GM18951 (cell line): ENCODE results near the gene ZNRD2.

ENCODE experiments used
- POLR2A ChIP-seq: IDR thresholded peaks from 4 replicates; pipeline ENCODE4 v1.6.1; 2011; ENCODE audit warnings: mild to moderate bottlenecking; ENCODE audit not compliant: insufficient read length, insufficient read depth; ENCODE audit errors: extremely low read depth
- in situ Hi-C: fragments of 300-500 bp; cut with MboI; formaldehyde crosslinking; loops from one replicate; pipeline ENCODE4 v1.12.0; 2022; ENCODE audit warnings: low sequenced_read_pairs, mixed read lengths, inconsistent platforms; ENCODE audit not compliant: unreplicated experiment

ZNRD2 gene

DNA sequence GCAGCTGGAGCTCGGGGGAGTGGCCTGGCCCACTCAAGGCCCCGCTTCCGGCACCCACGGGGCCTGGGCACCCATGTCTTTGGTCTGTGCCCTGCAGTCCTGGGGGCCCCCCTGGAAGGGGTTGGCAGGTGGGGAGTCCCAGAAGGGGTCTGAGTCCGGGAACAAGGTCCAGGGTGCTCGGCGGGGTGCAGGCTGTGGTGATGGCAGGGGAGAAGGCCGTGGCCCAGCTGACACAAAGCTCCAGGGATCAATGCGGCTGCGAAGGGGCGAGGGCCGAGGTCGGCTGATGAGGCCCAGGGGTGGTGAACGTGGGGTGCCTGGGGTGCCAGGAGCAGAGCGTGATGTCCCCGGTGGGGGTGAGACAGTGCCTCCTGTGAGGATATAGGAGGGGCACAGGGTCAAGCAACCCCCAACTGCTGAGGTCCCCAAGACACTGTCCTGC is 28.0 kb downstream of the ZNRD2 start:
- in situ Hi-C loops, result no loop called here

DNA sequence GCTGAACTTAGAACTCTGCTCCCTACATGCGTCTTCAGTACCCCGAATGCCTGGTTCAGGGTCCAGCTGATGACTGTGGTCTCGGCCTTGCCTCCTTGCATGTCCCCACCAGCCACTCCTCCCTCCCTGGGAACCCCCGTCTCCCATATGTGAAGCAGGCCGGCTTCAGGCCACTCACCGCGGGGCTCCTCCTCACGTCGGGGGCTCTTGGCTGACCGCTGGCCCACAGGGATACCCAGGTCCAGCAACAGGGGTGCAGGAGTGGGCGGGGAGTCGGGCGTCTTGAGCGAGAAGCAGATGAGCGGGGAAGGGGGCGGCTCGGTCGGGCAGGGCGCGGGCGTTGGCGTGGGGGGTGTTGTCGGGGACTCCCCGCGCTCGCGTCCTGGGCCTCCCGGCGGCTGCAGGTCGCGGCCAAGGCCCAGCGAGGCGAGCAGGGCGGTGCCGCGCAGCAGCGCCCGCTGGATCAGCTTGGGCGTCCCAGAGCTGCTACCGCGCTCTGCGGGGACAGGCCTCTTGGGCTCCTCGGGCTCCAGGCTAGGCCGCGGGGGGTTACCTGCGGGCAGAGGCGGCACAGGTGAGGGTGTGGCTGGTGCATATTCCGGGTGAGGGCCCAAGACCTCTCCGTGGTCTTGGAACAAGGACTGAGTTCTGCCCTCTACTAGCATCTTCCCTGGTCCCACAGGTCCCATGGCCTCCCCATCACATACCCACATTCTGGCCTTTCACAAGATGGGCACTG is 29.1 kb downstream of the ZNRD2 start:
- in situ Hi-C loops, result no loop called here
- no peak for TF ChIP-seq POLR2A

More for the DNA sequence above, 28.0 kb downstream of the ZNRD2 start:
- no peak for TF ChIP-seq POLR2A

DNA sequence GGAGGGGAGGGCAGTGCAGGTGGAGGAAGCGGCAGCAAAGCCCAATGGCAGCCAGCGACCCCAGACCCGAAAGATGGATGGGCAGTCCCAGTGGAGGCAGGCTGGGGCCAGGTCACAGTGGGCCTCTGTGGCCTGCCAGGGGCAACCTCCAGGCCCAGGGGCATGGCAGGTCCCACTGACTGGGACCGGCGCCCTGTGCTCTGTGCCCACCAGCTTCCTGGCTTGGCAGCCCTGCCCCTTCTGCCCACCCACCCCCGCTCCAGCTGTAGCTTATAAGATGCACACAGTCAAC is 29.6 kb downstream of the ZNRD2 start:
- TF ChIP-seq POLR2A, result no peak
- in situ Hi-C loops, result no loop called here

DNA sequence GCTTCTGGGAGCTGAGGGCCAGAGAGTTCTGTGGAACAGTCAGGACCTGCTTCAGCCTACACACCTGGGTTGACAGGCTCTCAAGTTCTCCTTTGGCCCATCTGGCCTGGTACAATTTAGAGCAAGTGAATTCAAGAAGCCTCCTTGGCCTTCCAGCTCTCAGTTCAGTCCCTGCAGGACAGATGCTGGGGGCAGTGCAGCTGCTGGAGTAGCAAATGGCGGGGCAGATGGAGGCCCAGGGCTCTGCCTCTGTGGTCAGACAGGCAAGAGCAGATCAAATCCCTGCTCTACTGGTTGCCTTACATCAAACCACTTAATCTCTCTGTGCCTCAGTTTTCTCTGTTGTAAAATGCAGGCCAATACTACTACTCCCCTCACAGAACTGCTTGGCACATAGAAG is 34.0 kb downstream of the ZNRD2 start:
- in situ Hi-C loops, result no loop called here
- TF ChIP-seq POLR2A, result no peak

DNA sequence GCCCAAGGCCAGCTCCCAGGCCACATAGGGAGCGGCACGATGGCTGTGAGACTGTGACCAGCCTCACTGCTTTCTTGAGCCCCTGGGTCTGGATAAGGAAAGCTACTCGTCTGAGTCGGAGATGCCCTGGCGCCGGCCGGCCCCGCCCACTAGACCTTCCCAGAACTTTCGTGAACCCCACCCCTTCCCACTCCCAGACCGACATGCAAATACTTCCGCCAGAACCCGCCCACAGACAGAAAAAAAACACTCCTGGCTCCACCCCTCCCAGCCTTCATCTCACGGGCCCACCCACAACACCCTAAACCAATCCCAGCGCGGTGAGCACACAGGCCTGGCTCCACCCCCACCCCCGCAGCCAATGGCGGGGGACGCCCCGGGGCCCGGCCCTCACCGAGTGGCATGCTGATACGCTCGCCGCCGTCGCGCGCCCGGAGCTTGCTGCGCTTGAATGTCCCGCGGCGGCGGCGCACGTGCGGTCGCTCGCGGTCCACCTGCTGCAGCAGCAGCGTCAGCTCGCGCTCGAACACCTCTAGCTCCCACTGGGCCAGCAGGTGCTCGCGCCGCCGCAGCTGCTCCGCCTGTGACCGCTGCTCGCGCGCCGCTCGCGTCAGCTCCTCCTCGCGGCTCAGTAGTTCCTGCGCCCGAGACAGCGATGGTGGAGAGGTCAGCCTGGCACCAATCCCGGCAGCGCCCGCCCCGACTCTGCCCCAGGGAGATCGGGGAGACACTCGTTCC is 36.8 kb downstream of the ZNRD2 start:
- in situ Hi-C loops, result no loop called here
- no peak for TF ChIP-seq POLR2A

DNA sequence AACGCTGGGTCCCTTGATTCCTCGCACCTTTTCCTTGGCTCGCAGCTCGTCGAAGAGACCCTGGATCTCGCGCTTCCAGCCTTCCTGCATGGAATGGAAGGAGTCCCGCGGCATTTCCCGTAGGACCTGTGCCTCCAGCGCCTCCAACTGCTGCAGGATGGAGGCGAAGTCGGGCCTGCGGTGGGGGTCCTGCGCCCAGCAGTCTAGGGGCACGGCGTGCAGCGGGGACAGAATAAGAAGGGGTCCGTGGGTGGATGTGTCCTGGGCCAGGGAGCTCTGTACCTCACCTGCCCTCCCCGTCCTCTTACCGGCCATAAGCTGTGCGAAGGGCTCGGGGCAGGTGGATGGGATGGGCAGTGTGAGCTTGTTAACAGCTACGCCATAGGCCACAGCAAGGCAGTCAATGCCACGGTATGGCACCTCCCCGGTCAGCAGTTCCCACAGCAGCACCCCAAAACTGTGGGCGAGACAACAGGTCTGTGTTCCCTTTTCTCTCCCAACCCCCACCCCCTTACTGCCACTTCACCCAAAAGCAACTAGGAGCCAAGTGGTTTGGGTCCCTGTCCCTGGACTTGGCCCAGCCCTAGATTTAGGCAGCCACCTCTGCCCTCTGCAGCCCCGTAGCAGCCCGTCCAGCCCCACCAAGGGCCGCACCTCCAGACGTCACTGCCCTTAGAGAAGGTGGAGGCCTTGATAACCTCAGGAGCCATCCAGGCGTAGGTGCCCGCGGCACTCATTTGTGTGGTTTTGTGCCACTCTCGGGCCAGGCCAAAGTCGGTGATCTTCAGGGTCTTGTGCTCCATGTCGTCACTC is 37.5 kb downstream of the ZNRD2 start:
- TF ChIP-seq POLR2A, result no peak
- in situ Hi-C loops, result no loop called here

DNA sequence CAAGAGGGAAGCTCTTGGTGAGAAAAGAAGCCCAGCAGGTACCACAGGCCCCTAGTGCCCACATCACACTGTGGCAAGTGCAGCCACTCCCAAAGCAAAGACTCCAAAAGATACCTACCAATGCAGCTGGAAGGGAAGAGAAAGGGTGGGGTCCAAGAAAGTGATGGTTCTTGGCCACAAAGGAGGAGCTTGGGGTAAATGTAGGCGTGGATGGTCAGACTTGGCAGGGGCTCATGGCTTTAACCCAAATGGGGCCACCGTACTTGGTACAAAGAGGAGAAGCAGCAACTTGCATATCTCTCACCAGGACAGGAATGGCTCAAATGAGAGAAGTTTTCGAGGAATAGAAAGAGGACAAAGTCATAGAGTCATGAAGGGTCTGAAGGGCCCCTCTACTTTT is 39.0 kb downstream of the ZNRD2 start:
- in situ Hi-C loops, result no loop called here
- TF ChIP-seq POLR2A, result no peak

DNA sequence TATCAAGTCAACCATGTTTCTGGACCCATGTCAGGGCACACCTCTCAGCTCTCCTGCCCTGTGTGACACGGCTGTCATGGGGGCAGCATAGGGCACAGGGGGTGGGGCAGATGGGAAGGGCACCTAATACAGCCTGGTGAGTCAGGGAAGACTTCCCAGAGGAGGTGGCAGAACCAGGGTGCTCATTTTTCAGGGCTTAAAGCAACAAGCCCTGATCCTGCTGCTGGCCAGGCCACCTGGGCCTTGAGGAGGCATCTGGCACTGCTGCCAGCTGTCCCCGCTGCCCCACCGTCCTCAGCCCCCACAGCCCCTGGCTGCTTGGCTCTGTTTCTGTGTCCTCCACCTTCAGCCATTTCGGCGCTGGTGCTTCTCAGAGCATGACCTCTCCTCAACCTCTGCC is 39.4 kb downstream of the ZNRD2 start:
- no peak for TF ChIP-seq POLR2A
- in situ Hi-C loops, result no loop called here

DNA sequence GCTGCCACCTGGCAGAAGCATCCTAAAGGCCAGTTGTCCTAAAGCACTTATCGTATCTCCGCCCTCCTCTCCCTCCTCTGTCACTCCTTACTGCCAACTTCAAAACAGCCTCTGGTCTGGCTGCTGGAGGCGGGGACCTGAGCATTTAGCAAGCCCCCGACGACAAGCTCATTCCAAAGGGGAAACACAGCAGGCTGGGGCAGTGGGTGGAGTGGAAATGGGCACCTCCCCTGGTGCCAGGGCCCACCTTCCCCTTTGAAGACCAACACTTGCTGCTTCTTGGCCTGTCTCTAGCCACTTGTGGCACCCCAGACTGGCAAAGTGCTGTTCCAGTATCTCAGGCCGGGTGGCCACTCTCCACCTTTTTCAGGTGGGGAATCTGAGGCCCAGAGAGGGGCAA is 40.1 kb downstream of the ZNRD2 start:
- in situ Hi-C loops, result no loop called here
- TF ChIP-seq POLR2A, result no peak

DNA sequence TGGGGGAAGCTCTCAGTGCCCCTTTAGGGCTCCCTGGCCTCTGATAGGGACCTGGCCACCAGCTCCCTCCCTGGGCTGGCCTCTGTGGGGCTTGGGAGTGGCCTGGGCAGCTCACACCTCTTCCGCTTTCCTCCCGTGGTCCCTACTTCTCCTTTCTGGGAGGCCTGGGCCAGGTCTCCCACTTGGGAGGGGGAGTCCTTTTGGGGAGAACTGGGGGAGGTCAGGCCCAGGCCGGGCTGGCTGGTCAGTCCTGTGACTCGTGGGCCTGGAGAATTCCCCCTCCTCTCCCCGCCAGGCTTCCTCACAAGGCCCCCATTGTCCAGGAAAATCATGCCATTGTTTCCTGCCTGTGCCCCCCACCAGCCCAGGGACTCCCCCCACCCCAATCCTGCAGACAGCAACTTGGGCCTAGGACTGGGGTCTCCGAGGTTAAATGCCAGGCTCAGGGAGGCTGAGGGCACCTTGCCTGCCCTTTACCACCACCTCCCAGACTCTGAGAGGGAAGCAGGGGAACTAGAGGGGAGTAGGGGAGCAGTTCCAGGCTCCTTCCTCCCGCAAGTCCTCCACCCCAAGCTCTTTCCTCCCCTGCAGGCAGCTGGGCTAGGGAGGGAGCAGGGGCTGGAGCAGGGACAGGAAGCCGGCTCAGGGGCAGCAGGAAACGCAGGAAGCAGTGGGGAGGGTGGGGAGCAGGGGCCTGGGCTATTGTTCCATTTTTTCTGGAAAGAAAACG is 40.9 kb downstream of the ZNRD2 start:
- no peak for TF ChIP-seq POLR2A
- in situ Hi-C loops, result no loop called here

DNA sequence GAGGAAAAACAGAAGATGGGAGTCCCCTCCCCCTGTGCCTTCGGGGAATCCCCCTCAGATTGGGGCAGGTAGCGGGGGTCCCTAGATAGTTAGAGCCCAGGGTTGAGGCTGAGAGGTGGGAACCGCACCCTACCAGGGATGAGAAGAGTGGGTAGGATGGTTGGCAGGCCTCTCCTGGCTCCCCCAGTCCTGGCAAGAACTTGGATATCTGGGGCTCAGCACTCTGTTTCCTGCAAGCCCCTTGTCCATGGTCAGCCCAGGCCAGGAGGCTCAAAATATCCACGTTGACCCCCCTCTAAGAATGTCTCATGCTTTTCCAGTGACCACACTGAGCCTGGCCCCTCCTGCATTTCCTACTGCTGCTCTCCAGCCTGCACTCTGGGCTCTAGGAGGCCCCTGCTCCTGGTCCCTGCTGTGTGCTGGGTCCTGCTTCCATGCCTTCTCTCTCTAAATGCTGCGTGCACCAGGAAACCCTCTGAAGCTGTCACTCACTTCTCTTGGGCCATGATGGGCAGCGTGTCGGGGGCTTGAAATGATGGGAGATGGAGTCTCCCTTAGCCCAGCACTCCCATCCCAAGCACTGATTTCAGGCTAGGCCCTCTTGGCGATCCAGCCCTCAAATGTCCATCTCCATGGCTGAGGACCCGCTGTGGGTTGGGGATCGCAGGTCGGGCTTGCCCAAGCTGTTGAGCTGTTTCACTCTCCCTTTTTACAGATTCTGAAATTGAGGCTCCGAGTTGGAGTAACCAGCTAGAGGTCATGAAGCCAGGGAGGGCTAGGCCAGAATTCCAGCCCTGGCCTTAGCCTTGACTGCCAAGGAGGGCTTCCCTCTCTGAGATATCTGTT is 41.7 kb downstream of the ZNRD2 start:
- no peak for TF ChIP-seq POLR2A
- in situ Hi-C loops, result no loop called here

DNA sequence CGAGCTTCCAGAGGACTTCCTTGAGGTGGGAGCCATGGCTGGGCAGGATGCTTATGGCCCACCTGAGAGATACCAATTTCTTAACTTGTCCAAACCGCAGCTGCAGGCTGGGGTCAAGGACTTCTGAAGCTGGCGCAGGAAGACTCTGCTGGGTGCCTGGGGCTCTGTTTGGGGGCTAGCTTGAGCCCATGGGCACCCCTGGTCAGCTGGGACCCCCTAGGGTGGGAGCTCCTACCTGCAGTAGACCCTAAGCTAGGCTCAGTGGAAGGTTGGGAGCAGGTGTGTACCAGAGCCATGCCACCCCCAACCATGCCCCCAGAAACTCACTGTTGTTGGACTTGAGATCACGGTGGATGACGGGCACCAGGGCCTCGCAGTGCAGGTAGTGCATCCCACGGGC is 42.4 kb downstream of the ZNRD2 start:
- in situ Hi-C loops, result no loop called here

More for the DNA sequence above, 42.4 kb downstream of the ZNRD2 start:
- TF ChIP-seq POLR2A, result no peak
